CD4-positive, alpha-beta T cell treated with Interleukin-4 for 1 hour (primary cell): ENCODE data around the gene CCSAP.
"Not testable (repeated sequence)": the region's sequence is repeated elsewhere in the genome, so short reads cannot be mapped to it uniquely, and the experiment has no call there.

Experiments
- DNase-seq, 2 donors: peaks; one replicate each; pipeline ENCODE4 v3.0.0-alpha.2; 2020 to 2022

CCSAP gene

DNA sequence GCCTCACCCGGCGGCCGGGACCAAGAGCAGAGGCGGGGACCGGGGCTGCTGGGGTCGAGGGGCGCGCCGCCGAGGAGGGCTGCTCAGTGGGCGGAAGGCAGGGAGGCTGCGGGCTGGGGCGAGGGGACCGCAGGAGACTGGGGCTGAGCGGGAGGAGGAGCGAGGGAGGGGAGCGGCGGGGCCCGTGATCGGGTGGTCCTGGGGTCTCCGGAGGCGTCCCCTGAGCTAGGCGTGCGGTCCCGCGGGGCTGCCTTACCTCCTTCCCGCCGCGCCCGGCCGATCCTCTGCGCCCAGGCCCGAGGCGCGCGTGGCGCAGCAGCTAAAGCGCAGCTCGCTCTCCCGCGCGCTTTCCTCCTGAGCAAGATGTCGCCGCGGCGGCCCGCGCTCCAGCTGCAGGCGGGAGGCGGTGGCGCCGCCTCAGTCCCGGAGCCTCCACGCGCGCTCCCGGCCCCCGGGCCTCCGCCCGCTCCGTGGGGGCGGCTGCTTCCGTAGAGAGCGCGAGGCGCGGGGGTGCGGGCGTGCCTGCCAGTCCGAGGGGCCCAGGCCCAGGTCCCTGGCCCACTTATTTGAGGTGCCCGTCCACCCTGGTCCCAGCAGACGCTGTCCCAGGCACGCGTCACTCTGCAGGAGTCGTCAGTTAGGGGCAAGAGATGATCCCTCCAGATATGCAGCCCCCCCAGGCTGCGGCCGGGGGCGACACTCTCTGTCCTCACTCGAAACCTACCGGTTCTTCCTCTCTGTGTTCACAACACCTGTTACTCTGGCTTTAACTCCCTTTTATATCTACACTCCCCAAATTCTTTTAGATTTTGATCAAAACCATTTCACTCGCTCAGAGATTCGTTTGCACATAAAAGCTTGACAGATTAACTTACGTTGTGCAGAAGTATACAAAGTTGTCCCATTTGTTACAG is at the start of gene CCSAP:
Gene CCSAP, minus strand, starts transcription at position 392 of the 914 bp plus-strand sequence. CDS start 582 bp downstream, outside the sequence.
- DNase-seq = peak in 1 of 2 donors; percentile 52

DNA sequence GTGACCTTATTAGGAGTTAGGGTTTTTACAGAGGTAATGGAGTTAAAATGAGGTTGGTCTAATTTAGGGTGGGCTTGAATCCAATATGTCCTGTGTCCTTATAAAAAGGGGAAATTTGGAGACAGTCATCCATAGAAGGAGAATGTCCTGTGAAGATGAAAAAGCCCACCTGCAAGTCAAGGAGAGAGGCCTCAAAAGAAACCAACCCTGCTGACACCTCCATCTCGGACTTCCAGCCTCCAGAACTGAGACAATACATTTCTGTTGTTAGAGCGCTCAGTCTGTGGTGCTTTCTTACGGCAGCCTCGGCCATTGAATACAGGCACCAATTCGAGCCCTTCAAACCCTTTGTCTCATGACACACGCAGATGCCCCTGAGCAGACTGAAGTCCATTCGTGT is 47.3 kb upstream of the CCSAP start:
- DNase-seq = no peak

GRCh38 chr1:229388897-229389580 is 46.2 kb upstream of the CCSAP start:
- DNase-seq = no peak

DNA sequence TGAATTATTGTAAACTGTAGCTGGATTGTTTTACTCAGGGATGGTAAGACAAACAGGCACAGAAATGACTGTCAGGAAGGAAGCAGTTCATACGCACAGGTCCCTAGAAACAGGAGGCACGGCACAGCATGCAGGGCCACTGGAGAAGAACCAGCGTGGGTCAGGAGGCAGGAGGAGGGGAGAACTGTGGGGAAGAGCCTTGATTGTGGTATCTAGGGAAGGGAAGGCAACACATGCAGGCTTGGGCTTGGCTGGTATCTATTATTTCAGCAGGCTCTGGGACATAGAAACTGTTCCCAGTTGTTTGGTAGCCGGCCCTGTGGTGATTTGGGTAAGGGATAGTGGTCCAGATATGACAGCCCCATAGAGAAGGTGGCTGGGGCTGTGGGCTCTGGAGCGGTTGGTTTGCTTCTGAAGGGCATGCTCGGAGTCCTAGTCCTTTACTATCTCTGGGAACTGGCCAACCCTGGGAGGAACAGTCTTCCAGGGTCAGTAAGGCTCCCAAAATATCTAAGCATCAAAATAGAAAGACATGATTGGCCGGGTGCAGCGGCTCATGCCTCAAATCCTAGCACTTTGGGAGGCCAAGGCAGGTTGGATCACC is 43.1 kb upstream of the CCSAP start:
- no peak for DNase-seq

GRCh38 chr1:229384822-229385221 is 42.0 kb upstream of the CCSAP start:
- DNase-seq = no peak

DNA sequence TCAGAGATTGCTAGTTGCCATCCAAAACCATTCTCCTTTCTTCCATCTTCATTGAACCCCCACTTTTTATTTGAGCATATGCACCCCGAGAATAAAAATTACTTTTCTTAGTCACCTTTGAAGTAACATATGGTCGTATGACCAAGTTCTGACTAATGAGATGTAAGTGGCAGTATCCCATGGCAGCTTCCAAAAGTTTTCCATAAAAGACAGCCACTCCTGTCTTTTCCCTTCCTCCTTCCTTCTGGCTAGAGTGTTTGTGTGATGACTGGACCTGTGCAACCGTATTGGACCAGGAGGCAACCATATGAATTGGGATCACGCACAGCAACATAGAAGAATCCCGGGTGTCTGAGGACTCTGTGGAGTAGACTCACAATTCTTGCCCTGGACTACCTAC is 41.1 kb upstream of the CCSAP start:
- no peak for DNase-seq

GRCh38 chr1:229383188-229383587 is 40.3 kb upstream of the CCSAP start:
- DNase-seq = no peak

- DNase-seq = no peak
Observed at GRCh38 chr1:229381234-229381633, 38.4 kb upstream of the CCSAP start.

- DNase-seq = no peak
Observed at GRCh38 chr1:229380536-229381160, 37.8 kb upstream of the CCSAP start.

DNA sequence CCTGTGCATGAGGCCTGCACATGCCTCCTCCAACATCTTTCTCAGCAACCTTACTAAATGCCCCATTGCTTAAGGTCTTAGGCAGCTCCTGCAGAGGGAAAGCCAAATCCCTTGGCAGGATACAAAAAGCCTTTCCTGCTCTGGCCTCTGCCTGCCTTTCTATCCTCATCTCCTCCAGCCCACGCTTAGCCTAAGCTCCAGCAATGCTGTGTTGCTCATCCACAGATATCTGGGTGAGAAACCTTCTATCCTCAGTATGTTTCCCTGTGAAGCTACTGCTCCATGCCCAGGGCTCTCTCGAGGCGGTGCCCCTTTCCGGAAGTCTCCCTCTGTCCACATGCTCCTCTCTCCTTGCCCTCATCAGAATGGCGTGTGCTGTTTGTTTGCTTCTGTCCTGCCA is 37.0 kb upstream of the CCSAP start:
- no peak for DNase-seq

GRCh38 chr1:229378586-229379367 is 35.9 kb upstream of the CCSAP start:
- DNase-seq = no peak

DNA sequence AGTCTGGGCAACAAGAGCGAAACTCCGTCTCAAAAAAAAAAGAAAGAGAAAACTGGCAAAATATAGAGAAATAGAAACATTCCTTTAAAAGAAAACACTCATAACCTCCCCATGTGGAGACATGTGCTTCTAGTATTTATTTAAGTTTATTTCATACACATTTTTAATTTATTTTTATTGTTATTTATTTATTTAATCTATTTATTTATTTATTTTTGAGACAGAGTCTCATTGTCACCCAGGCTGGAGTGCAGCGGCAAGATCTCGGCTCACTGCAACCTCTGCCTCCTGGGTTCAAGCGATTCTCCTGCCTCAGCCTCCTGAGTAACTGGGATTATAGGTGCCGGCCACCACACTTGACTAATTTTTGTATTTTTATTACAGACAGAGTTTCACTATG is 35.2 kb upstream of the CCSAP start:
- not testable (repeated sequence) for DNase-seq

- DNase-seq = no peak
Observed at GRCh38 chr1:229377429-229377828, 34.6 kb upstream of the CCSAP start.

DNA sequence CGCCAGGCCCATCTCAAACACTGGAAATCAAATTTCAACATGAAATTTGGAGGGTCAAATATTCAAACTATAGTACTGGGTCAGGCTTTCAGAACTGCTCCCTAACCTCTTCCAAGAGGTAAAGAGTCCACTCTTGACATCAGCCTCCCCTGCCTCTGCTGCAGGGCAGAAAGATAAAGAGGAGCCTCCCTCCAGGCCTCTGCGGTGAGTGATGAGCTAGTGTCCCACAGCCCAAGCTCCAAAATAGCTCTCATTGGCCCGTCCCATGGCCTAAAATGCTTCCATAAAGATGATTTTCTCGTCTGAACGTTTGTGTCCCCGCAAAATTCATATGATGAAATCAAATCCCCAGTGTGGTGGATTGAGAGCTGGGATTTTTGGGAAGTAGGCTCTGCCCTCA is 33.7 kb upstream of the CCSAP start:
- DNase-seq = no peak

- no peak for DNase-seq
Observed at GRCh38 chr1:229374485-229374884, 31.6 kb upstream of the CCSAP start.

GRCh38 chr1:229373395-229373794 is 30.5 kb upstream of the CCSAP start:
- DNase-seq = no peak

GRCh38 chr1:229372251-229372650 is 29.4 kb upstream of the CCSAP start:
- no peak for DNase-seq

DNA sequence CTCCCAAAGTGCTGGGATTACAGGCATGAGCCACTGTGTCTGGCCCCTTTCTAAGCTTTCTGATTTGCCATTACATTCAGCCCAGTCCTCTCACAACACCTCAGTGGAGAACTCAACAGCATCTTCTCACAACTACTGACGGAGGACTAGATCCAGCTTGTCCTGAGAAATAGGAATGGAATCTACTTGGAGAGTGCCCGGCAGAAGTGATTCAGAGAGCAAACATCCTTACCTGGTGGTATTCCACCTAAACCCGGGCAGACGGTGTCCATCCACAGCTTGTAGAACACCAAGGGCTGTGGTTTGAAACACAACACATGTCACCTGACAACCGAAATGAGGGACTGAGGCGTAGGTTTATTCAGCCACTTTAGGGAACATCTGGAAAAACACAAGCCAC is 28.8 kb upstream of the CCSAP start:
- DNase-seq = no peak

DNA sequence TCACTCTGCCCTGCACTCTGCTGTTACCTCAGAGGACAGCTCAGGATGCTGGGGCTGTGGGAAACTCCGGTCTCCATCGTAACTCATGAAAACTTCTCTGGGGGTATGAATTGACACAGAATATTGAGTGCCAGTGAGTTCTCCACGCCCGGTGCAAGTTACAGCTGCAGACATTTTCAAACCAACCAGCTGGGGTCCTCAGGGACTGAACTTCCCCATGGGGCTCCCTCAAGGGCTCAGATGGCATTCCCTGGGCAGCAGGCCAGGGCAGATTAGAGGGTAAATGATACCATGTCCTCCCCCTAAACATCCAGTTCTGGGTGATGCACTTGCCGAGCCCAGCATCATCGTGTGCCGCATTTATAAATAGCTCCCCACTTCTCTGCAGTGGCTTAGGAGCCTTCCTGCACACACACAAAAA is 27.8 kb upstream of the CCSAP start:
- no peak for DNase-seq

- DNase-seq = no peak
Observed at GRCh38 chr1:229368347-229368746, 25.5 kb upstream of the CCSAP start.

DNA sequence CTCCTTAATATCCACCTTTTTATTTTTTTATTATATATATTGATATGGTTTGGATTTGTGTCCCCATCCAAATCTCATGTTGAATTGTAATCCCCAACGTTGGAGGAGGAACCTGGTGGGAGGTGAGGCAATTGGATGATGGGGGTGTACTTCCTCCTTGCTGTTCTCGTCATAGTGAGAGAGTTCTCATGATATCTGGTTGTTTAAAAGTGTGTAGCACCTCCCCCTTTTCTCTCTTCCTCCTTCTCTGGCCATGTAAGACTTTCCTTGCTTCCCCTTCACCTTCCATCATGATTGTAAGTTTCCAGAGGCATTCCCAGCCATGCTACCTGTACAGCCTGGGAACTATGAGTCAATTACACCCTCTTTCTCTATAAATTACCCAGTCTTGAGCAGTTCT is 22.7 kb upstream of the CCSAP start:
- DNase-seq = no peak
